ENCODE results near the gene HSPA6.
"Not testable (repeated sequence)": the region's sequence is repeated elsewhere in the genome, so short reads cannot be mapped to it uniquely, and the experiment has no call there.

HSPA6 gene

DNA sequence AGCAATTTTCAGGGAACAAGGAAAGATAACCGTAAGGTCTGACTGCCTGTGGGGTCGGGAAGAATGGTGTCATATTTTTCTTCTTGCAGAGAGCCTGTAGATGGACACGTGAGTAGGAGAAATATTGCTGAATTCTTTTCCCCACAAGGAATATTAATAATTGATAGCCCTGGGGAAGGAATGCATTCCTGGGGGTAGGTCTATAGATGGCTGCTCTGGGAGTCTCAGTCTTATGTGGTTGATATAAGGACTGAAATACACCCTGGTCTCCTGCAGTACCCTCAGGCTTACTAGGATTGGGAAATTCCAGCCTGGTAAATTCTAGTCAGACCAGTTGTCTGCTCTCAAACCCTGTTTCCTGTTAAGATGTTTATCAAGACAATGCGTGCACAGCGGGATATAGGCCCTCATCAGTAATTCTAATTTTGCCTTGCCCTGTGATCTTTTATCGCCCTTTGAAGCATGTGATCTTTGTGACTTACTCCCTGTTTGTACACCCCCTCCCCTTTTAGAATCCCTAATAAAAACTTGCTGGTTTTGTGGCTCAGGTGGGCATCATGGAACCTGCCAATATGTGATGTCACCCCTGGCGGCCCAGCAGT is 12.8 kb downstream of the HSPA6 start:
- not testable (repeated sequence) for DNase-seq

DNA sequence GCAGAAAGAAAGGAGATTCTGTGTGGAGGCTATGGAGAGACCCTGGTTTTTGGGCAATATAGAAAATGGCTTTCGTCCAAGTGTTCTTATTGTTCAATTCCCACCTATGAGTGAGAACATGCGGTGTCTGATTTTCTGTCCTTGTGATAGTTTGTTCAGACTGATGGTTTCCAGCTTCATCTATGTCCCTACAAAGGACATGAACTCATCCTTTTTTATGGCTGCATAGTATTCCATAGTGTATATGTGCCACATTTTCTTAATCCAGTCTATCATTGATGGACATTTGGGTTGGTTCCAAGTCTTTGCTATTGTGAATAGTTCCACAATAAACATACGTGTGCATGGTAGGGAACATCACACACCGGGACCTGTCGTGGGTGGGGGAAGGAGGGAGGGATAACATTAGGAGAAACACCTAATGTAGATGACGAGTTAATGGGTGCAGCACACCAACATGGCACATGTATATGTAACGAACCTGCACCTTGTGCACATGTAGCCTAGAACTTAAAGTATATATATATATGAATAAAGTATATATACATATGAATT is 14.7 kb downstream of the HSPA6 start:
- not testable (repeated sequence) for DNase-seq

DNA sequence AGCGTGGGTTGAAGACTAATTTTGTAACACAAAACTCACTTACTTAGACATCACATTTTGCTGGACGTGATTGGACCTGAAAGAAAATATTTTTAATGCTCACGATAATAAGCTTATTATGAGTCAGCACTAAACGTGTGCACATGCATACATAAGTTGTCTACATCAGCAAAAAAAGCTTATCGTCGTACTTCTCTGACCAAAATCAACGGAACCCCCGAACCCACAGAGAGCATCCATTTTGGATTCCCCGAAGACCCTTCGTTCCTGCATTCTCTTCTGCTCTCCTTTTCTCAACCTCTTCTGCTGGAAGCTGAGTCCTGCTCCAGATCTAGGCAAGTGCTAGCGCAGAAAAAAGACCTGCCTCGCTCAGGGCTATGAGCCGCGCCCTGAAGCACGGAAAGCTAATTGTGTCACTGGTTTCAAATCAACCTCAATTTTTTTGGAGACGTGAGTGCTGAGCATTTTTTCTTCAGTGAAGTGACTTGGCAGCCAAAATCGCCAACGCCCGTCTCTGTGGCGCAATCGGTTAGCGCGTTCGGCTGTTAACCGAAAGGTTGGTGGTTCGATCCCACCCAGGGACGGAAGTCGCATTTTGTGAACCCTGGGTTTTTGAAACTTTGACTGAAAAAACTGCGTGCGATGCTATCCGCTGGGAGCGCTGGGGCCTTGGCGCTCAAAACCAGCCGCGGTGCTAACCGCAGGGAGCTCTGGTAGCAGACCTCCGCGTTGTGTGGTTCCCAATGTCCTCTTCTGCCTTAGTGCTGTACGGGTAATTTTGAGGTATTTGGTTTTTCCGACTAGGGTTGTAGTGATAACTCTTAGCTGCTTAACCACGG is 15.6 kb downstream of the HSPA6 start:
- DNase-seq: peak; percentile 90

DNA sequence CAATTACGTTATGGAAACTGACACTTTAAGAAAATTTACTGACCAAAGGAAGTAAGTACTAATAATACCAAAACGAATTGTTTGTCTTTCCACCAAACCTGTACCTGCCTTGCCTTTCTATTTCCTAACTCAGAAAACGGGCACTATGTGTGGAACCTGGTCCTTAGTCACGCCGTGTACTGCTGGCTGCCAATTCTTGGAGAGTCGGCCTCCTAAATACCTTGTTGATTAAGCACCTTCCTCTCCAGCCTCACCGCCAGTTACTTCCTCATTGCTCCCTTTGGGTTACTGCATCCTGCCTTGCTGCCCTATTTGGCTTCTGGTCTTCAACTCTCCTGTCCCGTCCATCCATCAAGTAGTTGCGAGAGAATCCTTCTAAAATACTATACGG is 16.2 kb downstream of the HSPA6 start:
- not testable (repeated sequence) for DNase-seq

DNA sequence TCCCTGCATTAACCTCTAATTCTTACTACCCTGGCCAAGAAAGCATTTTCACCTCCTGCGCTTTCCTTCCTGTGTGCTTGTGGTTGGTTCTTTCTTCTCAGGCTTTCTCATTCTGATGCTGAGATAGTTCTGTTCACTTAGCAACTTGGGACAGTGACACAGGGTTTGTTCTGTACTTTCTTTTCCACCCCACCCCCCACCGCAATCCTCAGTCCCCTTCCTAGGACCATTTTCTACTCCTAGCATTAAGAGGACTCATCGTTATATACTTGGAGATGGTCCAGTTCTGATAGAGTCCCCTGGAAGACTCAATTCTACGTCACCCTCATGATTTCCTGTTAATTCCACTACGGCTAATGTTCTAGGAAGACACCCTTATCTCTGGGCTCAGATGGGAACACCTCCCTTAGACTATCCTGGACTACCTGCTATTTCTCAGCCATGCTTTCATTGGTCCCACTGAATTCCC is 17.8 kb downstream of the HSPA6 start:
- peak; percentile 15 to 29 for DNase-seq

DNA sequence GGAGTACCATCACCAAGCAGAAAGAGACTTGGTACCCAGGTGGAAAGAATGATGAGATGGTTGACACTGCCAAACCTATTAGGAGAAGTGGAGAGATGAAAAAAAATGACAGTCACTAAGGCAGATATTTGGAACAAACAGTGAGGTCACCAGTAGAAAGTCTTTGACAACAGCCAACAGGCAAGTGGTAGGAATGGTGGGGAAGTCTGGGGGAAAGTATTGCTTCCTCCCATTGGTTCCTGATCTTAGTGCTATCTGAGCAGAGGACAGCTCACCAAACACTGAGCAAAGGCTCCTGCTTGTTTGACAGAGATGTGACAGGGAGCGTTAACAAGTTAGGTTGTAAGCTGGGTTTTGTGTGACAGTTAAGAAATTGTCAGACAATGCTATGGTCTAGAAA is 18.8 kb downstream of the HSPA6 start:
- DNase-seq: not testable (repeated sequence)

DNA sequence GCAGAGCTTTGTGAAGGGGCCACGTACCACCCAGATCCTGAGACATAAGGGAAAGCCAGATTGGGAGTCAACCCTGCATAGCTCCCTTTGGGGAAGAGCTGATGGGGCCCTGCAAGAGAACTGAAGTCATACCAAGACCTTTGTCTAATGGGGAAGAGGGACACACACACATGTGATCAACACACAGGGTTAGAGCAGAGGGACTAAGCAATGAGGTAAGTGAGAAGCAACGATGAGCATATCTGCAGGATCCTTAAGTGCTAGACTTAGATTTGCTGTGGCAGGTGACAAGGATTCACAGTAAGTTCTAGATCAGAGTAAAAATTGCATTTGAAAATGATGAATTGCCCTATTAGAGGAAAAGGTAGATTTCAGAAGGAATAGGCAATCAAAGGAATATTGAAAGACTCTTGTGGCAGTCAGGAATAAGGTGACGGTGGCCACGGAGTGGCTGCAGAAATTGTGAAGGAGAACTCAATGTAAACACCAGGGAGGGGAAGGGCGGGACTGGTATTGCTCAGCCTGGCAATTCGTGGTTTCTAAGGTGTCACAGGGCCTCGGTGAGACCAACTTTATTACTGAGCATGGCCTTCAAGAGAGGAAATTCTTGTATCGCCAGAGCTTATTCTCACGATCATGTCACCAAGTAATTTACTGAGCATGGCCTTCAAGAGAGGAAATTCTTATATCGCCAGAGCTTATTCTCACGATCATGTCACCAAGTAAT is 20.8 kb downstream of the HSPA6 start:
- DNase-seq: not testable (repeated sequence)

DNA sequence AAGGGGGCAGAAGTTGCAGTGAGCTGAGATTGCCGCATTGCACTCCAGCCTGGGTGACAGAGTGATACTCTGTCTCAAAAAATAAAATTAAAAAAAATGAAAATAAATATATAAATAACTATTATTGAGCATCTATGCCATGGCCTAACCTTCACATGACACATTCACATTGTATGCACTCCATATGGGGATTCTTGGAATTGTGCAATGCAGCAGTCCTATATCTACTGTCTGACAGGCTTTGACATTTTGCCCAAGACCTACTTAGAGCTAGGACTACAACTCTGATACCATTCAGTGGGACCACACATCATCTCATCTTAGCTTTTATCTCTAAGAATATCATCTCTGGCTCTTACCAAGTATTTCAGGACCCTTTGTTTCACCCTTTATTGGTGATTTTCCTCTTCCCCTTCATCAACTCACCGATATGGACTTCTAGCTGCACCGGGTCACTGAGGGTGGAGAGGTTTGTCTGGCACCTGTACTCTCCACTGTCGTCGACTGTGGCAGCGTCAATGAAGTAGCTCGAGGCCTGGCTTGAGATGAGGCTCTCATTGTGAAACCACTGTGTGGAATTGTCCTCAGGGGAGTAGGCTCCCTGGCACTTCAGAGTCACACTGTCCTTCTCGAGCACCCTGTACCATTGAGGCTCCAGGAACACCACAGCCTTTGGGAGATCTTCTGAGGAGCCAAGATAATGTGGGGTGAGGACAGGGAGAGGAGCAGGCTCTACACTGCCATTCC is 23.8 kb downstream of the HSPA6 start:
- not testable (repeated sequence) for DNase-seq

DNA sequence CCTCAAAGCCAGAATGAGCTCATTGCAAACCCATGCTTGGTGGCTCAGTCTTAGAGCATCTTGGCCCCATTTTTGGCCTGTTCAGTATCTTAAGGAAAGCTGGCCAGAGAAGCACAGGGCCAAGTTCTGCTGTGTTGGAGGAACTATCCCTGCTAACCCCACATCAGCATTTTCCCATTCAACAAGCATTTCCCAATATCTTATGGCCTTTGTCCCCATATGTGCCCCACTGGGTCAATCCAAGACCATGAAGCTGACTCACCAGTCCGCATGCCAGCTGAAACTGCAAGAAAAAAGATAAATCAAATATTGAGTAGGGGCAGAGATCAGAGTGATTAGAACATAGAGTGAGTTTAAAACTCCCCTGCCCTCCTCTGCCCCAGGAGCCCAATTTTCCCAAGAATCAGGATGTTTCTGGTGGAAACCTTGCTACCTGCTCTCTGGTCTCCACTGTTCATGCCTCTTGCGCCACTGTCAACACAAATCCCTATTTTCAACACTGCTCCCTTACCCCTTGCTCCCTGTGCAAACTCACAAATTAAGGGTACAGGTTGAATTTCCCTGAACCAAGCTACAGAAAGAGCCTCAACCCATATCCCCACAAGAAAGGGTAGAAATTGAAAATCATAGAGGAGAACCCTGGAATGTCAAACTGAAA is 24.5 kb downstream of the HSPA6 start:
- DNase-seq: not testable (repeated sequence)

DNA sequence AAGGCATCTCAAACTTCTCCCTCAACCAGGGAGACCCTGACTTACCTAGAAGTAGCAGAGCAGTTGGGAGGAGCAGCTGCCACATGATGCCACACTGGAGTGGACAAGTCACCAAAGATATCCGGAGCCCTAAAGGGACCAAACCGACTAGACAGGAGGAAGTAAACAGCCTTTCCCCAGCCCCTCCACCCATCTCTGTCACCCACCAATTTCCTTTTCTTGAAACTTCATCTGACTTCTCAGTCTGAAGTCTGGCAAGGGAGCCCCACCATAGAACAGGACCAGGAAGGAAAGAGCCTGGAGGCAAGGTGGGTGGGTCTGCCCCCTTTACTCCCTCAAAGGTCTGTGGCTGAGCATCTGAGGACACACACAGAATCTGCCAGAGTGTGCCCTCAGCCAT is 25.3 kb downstream of the HSPA6 start, which contains the start of gene FCGR3A:
TSS of gene FCGR3A (minus strand) at position 167 of the 400 bp plus-strand sequence. CDS start at position 85, 82 bp downstream.
- no peak for DNase-seq

DNA sequence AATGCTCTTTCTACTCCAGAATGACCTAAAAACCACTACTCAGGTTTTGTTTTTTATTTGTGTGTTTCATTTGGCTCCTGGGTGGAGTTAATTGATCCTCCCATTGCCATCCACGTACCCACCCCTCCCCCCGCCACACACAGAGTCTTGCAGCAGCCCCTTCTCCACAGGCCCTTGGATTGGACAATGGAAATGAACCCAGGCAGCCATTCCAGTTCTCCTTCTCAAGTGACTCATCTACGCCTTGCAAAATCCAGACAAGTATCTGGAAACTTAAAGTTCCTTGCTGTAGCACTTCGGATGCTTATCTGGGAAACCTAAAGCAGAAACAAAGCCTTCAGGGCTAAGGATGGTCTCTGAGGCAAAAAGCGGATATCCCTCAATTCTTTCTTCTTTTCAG is 26.6 kb downstream of the HSPA6 start:
- not testable (repeated sequence) for DNase-seq

DNA sequence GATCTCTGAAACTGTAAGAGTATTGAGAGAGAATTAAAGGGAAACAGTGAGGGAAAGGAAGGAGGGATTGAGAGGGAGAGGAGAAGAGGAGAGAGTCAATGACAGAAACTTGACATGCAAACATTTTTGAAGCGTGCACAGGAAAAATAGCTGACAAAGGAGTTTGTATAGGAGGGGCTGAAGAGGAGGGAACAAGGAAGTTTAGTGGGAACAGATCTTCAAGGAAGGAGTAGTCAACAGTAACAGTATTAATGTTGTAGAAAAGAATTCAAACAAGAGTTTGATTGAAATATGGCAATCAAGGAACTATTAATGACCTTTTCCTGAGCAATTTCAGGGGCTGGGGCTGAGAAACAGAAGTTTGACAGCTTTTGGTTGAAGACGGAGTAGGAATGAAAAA is 29.3 kb downstream of the HSPA6 start:
- DNase-seq: not testable (repeated sequence)

DNA sequence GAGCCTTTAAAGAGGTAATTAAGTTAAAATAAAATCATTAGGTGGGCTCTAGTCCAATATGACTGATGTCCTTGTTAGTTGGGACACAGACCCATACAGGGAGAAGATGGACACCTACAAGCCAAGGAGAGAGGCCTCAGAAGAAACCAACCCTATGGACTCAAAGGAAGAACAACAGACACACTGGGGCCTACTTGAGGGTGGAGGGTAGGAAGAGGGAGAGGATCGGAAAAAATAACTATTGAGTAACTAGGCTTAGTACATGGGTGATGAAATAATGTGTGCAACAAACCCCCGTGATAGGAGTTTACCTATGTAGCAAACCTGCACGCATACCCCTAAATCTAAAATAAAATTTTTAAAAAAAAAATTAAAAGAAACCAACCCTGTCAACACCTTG is 30.0 kb downstream of the HSPA6 start:
- DNase-seq: not testable (repeated sequence)

DNA sequence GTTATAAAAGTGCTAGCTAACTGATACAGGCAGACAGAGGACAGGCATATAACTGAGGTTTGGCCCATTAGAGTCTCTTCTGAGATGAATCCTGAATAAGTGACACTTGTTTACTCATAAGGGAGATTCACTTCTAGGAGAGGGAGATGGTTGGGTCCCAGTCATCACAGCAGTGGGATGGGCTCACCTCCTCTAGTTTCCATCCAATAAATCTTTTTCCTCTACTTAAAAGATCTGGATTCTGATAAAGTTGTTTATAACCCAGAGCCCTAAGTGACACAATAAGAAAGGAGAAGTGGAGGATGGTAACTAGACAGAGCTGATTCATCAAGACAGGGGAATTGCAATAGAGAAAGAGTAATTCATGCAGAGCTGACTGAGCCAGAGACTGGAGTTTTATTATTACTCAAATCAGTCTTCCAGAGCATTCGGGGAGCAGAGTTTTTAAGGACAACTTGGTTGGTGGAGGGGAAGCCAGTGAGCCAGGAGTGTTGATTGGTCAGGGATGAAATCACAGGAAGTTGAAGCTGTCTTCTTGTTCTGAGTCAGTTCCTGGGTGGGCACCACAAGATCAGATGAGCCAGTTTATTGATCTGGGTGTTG is 30.6 kb downstream of the HSPA6 start:
- DNase-seq: not testable (repeated sequence)

DNA sequence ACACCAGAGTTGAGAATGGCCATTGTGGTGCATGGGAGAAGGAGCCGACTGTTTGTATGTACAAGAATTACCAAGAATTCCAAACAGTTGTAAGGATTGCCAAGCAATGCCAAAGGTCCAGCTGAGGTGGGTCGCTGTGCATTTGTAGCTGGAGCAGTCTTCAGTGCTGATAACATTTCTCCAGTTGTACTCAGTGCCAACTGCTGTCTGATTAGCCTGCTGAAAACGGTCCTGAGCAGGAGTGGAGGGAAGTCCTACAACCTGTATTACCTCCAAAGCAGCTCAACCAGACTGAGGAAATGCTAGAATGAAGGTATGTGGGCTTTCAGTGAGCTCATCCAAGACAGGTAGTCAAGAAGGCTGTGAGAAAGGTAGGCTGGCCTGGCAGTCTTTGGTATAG is 31.8 kb downstream of the HSPA6 start:
- DNase-seq: not testable (repeated sequence)

DNA sequence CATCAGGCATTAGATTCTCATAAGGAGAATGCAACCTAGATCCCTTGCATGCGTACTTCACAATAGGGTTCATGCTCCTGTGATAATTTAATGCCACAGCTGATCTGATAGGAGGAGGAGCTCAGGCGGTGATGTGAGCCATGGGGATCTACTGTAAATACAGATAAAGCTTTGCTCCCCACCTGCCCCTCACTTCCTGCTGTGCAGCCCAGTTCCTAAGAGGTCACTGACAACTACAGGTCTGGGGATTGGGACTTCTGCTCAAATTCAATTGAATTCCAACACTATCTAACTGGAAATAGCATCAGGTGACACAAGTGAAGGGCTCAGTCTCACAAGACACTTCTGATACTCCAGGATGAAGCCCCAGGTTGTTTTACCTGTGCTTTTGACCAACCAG is 32.6 kb downstream of the HSPA6 start:
- not testable (repeated sequence) for DNase-seq

DNA sequence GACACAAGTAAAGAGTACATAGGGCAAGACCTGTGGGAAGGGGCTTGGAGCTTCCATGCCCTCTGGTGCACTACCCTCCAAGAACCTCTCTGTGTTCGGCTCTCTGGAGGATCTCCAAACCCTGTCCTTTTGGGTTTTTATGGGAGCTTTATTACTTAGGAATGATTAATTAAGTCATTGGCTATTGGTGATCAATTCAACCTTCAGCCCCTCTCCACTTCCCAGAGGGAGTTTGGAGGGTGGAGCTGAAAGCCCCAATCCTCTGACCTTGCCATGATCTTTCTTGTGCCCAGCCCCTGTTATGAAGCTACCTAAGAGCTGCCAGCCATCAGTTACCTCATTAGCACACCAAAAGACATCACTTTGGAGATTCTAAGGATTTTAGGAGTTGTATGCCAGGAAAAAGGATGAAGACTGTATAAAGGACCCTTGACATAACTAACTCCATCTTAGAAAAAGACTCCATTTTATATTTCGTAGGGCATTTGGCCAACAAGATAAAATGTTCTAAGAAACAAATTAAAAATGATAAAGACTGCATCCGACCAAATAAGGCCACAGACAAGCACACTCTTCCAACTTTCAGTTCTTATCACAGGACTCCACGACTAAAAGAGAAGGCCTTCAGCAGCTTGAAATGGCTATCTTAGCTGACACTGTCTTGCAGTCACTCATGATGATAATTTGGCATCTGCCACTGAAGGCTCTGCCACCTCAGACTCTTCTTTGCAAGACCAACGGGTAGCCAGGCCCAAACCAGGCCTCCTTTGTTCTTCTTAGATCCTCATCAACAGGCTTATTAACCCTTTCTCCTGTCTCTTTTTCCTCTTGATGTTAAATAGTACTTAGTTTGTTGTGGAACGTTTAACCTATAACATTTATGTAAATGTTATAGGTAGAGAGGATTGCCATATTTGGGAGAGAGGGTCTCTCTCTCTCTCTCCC is 33.4 kb downstream of the HSPA6 start:
- not testable (repeated sequence) for DNase-seq

DNA sequence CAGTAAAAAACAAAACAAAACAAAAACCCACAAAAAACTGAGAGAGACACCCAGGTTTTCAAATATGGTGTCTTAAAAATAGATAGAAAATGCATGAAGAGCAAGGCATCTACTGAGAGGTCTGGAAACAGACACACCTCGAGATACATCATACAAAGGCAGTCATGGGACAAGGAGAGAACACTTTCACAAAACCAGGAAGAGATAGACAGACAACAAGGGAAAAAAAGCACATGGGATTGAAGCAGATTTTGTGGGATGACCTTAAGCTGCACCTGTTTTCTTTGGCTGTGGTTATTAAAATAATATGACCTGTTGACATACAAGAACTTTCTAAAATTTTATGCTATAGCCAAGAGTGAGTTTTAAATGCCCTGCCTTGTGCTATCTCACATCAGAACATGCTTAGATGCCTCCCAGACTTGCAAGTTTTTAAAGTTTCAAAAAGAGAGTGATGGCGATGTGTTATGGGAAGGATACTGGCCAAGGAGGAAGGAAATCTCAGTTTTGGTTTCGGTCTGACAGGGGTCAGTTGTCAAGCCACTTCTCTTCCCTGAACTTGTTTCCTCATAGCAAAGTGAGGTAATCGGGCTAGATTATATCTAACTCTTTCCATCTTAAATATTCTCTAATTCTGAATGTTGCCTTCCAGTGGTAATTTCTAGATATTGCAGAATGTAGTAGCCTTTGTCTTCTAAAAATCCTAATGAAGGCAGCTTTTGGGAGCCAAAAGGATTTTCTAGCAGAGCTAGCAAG is 36.8 kb downstream of the HSPA6 start:
- not testable (repeated sequence) for DNase-seq

DNA sequence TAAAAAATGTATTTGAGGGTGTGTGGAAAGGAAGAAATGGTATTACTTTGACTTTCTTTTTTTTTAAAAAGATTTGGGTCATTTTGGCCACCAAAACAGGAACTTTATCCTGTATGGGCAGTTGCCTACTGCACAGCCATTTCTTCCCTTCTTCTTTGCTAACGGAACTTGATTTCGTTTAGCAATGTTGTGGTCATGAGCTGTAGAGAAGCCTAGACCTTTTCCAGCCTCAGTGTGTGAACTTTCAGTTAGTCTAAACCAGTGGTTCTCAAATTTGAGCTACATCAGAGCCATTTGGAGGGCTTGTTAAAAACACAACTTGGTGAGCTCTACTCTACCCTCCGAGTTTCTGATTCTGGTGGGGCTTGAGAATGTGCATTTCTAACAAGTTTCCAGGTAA is 38.1 kb downstream of the HSPA6 start:
- not testable (repeated sequence) for DNase-seq

Data from activated CD4-positive, alpha-beta T cell treated with anti-CD3 and anti-CD28 coated beads, Interleukin-2, amount 50 U/mL, for 4 hours (primary cell).